Choroid plexus epithelial cell (primary cell): Measurements from ENCODE around the gene SLC39A7.

Experiments
- DNase-seq: peaks from one replicate; pipeline ENCODE4 v3.0.0-alpha.2; 2010; ENCODE audit warnings: low read depth
- H3K4me3 ChIP-seq: 2 replicates; pipeline ENCODE4 v1.5.1; 2011; ENCODE audit warnings: low read depth, mild to moderate bottlenecking, control low read depth, low read length, moderate library complexity
- CTCF ChIP-seq: conservative IDR thresholded peaks from 2 replicates; pipeline ENCODE4 v1.5.1; 2011; ENCODE audit warnings: low read depth, mild to moderate bottlenecking, control low read depth, inconsistent platforms, low read length, moderate library complexity

SLC39A7 gene

GRCh38 chr6:33190504-33191107, 10.1 kb upstream of the SLC39A7 start:
- no peak for TF ChIP-seq CTCF
- no peak overlapping the region for H3K4me3 ChIP-seq
- no peak for DNase-seq

GRCh38 chr6:33191383-33192104, 9.1 kb upstream of the SLC39A7 start:
- no peak for DNase-seq
- TF ChIP-seq CTCF = no peak
- H3K4me3 ChIP-seq = no peak overlapping the region

DNA sequence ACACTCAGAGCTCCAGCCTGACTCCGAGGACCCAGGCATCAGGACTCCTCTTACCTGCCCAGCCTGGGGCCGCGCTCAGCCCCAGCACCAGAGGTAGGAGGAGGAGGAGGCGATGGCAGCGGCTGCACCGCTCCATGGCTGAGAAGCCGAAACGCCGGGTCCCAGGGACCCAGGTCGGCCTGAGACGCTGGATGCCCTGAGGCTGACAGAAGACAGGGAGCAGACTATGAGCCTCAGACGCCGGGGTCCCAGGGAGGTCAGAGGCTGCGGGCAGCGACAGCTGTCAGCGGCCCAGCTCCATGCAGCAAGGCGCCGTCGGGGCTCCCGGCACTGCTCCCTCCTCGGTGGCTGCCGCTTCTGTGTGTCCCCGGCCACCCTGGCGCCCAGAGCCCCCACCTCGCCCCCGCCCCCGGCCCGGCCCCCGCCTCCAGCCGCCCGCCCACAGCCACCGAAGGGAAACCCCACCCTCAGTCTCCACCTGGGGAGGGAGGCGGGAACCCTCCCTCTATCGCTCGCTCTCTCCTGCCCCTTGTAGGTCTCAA, 8.5 kb upstream of the SLC39A7 start, which contains the start of gene COL11A2:
Gene COL11A2 (minus strand): TSS at position 363 of the 542 bp plus-strand sequence. CDS start 227 bp downstream, at position 136.
- no peak for DNase-seq
- TF ChIP-seq CTCF = no peak
- peak within 1 kb of the TSS; percentile 44 for H3K4me3 ChIP-seq

GRCh38 chr6:33192671-33193602, 7.7 kb upstream of the SLC39A7 start:
- no peak for DNase-seq
- no peak for TF ChIP-seq CTCF
- peak overlapping the region; percentile 44 for H3K4me3 ChIP-seq

GRCh38 chr6:33193619-33194018, 7.0 kb upstream of the SLC39A7 start:
- no peak overlapping the region for H3K4me3 ChIP-seq
- no peak for DNase-seq
- TF ChIP-seq CTCF = no peak

DNA sequence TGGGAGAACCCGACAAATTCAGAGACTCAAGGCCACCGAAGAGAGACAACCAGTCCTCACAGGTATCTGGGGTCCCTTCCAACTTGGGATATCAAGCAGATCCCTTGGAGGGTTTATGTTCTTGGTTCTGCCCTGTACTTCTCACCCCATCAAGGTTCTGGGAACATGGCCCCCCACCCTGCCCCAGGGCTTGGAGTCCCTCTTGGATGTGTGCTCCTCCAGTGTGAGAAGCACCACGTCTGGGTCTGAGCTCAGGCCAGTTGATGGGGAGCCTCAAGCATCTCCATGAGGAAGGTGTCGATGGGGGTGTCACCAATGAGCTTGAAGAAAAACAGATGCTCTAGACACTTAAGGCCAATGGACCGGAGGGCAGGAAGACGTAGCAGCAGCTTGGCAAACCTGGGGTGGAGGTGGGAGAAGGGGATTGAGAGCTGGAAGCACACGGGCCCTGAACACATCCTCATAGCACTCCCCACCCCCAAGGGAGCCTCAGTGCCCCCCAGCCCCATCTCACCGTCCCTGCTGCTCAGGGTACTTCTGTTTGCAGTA, 6.2 kb upstream of the SLC39A7 start:
- H3K4me3 ChIP-seq = no peak overlapping the region
- no peak for DNase-seq
- no peak for TF ChIP-seq CTCF
